Activated naive CD4-positive, alpha-beta T cell treated with anti-CD3 and anti-CD28 coated beads, Interleukin-2, amount 10 ng/mL, durations not matched to agents 7 days and 5 days (primary cell): ENCODE results near the gene ABHD17A.

Experiments used
- CTCF ChIA-PET: fragments of 350-600 bp; sonication (Branson Sonifier 250); formaldehyde crosslinking; loops from one replicate; lab custom pipeline; 2021; ENCODE audit warnings: antibody characterized with exemption; lab: Charles Lee
- DNase-seq: peaks from one replicate; pipeline ENCODE4 v3.0.0-alpha.2; 2020
- H3K27ac Mint-ChIP-seq: one replicate; pipeline ENCODE4 v1.8.0; 2021; ENCODE audit warnings: mild to moderate bottlenecking, moderate library complexity, mixed read lengths
- H3K27me3 Mint-ChIP-seq: one replicate; pipeline ENCODE4 v1.8.0; 2021; ENCODE audit warnings: mild to moderate bottlenecking, mixed read lengths
- H3K36me3 Mint-ChIP-seq: one replicate; pipeline ENCODE4 v1.8.0; 2021; ENCODE audit warnings: mixed read lengths
- H3K4me1 Mint-ChIP-seq: one replicate; pipeline ENCODE4 v1.8.0; 2021; ENCODE audit warnings: mixed read lengths
- H3K4me3 Mint-ChIP-seq: one replicate; pipeline ENCODE4 v1.8.0; 2021; ENCODE audit warnings: mild to moderate bottlenecking, moderate library complexity, mixed read lengths
- H3K9me3 Mint-ChIP-seq: one replicate; pipeline ENCODE4 v1.8.0; 2021; ENCODE audit warnings: mixed read lengths

ABHD17A gene

GRCh38 chr19:1832046-1832663, 53.1 kb downstream of the ABHD17A start:
- H3K4me3 Mint-ChIP-seq = no peak overlapping the region
- H3K9me3 Mint-ChIP-seq = no peaks in the 10 kb centered on the region
- H3K4me1 Mint-ChIP-seq = peaks cover 5% of the 10 kb centered on the region
- CTCF ChIA-PET = no interaction called here
- no peak overlapping the region for H3K27ac Mint-ChIP-seq
- peaks cover 10% of the 10 kb centered on the region for H3K36me3 Mint-ChIP-seq
- no peaks in the 10 kb centered on the region for H3K27me3 Mint-ChIP-seq
- DNase-seq = no peak

DNA sequence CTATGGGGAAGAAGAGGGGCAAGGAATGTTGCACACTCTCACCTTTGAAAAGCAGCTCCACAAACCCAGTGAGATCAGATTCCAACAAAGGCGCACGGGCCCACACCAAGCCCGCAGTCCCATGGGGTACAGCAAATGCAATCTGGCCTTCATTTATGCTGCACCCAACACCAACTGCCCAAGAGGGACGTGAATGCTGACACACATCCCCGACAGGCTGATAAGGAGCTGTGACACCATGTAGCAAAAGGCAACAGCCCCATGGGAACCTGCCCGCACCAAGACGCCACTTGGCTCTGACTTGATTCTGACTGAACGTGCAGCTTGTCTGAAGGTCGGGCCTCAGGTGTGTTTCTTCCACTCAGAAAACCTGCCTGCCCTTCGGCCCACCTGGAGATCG, 54.3 kb downstream of the ABHD17A start:
- no peak for DNase-seq
- Mint-ChIP-seq H3K27me3 (no peaks in the 10 kb centered on the region), H3K4me3 (no peak overlapping the region), H3K9me3 (no peaks in the 10 kb centered on the region), H3K27ac (no peak overlapping the region), H3K4me1 (peaks cover 4% of the 10 kb centered on the region), H3K36me3 (peaks cover 12% of the 10 kb centered on the region)
- CTCF ChIA-PET = interaction anchor here (0.7 to 1.2 kb wide), 2 partner anchors 11 to 49 kb away, joined by 3 to 4 read pairs; no protein-coding TSS in a partner anchor

- DNase-seq = no peak
- peaks cover 4% of the 10 kb centered on the region for H3K4me1 Mint-ChIP-seq
- CTCF ChIA-PET = interaction anchor here (1.2 kb wide), 1 partner anchor 49 kb away, joined by 4 read pairs; no protein-coding TSS in a partner anchor
- peaks cover 16% of the 10 kb centered on the region for H3K36me3 Mint-ChIP-seq
- H3K9me3 Mint-ChIP-seq = no peaks in the 10 kb centered on the region
- H3K4me3 Mint-ChIP-seq = no peak overlapping the region
- no peak overlapping the region for H3K27ac Mint-ChIP-seq
- H3K27me3 Mint-ChIP-seq = no peaks in the 10 kb centered on the region
Observed at GRCh38 chr19:1830568-1830967, 54.7 kb downstream of the ABHD17A start.

- Mint-ChIP-seq H3K27ac (no peak overlapping the region), H3K36me3 (peaks cover 16% of the 10 kb centered on the region), H3K9me3 (no peaks in the 10 kb centered on the region), H3K4me3 (no peak overlapping the region), H3K4me1 (peaks cover 4% of the 10 kb centered on the region), H3K27me3 (no peaks in the 10 kb centered on the region)
- CTCF ChIA-PET = interaction anchor here (1.2 to 2.5 kb wide), 2 partner anchors 8 to 48 kb away, joined by 4 to 16 read pairs; no protein-coding TSS in a partner anchor
- no peak for DNase-seq
Observed at GRCh38 chr19:1829958-1830357, 55.3 kb downstream of the ABHD17A start.

DNA sequence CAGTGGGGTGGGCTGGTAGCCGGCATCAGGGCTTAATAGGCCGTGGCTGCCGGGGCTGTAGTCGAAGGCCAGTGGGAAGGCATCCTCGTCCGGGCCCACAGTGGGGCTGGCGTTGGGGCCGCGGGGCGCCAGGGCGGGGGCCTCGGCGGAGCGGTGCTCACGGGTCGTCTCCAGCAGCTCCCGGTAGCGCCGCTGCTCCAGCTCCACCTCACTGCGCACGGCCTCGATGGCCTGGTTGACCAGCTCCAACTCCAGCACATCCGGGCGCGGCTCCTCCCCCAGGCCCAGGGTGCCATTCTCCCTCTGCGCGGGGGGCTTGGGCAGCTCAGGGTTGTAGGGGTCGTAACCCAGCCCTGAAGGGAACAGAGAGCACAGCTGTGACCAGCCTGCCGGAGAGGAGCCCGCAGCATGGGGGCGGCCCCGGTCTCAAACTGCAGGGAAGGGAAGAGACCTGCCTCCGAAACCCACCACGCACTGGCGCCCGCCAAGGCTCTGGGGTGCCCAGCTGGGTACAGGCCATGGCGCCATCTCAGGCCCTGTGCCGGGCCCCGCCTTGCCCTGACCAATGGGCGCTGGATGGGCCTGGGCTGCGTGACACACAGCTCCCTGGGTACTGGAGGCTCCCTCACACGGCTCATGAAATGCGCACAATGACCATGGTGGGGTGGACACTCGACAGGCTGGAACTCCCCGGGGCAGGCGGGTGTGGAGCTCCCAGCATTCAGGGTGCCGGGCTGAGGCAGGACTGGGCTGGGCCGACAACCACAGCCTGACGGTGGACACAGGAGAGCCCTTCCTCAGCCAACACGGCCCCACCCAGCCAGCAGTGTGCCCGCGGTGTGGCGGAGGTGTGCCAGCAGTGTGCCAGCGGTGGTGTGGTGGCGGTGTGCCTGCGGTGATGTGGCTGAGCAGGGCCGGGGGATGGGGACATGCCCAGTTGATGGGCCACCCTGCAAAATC, 56.7 kb downstream of the ABHD17A start:
- H3K36me3 Mint-ChIP-seq = peaks cover 24% of the 10 kb centered on the region
- no peak overlapping the region for H3K4me3 Mint-ChIP-seq
- H3K4me1 Mint-ChIP-seq = peaks cover 4% of the 10 kb centered on the region
- no peaks in the 10 kb centered on the region for H3K27me3 Mint-ChIP-seq
- CTCF ChIA-PET = interaction anchor here (0.6 to 3.7 kb wide), 4 partner anchors 8 to 40 kb away, joined by 3 to 18 read pairs (median 10); no protein-coding TSS in a partner anchor
- H3K9me3 Mint-ChIP-seq = no peaks in the 10 kb centered on the region
- DNase-seq = no peak
- H3K27ac Mint-ChIP-seq = no peak overlapping the region

- Mint-ChIP-seq H3K4me1 (peaks cover 4% of the 10 kb centered on the region), H3K4me3 (no peak overlapping the region), H3K9me3 (no peaks in the 10 kb centered on the region), H3K27ac (no peak overlapping the region), H3K27me3 (no peaks in the 10 kb centered on the region), H3K36me3 (peaks cover 24% of the 10 kb centered on the region)
- CTCF ChIA-PET = interaction anchor here (0.6 to 5.2 kb wide), 6 partner anchors 8 to 39 kb away, joined by 3 to 25 read pairs (median 10); no protein-coding TSS in a partner anchor
- no peak for DNase-seq
Observed at GRCh38 chr19:1827566-1828278, 57.6 kb downstream of the ABHD17A start.
